ENCODE results near the gene FOXA2. TPM values are rescaled to one million over a fixed set of nuclear protein-coding genes. Genes with fewer than 3 reads are reported as not detected.

FOXA2 gene
- total and polyA plus RNA-seq, 2 of the 13 experiments (the other 11 are each of a cell fraction or from before 2014, with no cell fraction given), result 8.8 to 12.2 TPM

- TF ChIP-seq ZFP91 (CRISPR knock-in tag; IDR thresholded peaks at IDR 0.05; ENCODE audit: borderline replicate concordance) (peak; percentile 95), RNF2 (conservative IDR thresholded peaks at IDR 0.05; ENCODE audit: low read depth) (peak; percentile 91; the same call in 1 of the 2 replicates), CBFB (CRISPR knock-in tag; IDR thresholded peaks at IDR 0.05) (peak; percentile 62; the same call in 1 of the 2 replicates), BATF2 (CRISPR knock-in tag; IDR thresholded peaks at IDR 0.05) (peak; percentile 96; the same call in 1 of the 2 replicates), NCOR1 (IDR thresholded peaks at IDR 0.05; ENCODE audit: borderline replicate concordance, low read length) (peak; percentile 90; the same call in 1 of the 2 replicates), ZBTB39 (CRISPR knock-in tag; IDR thresholded peaks at IDR 0.05) (peak; percentile 97), POLR2AphosphoS5 (IDR thresholded peaks at IDR 0.05; ENCODE audit: low read depth, low read length) (peak; percentile 42; the same call in 1 of the 2 replicates), MYNN (CRISPR knock-in tag; IDR thresholded peaks at IDR 0.05; ENCODE audit: low read depth) (no peak), SP1 (IDR thresholded peaks at IDR 0.05) (no peak), SP1 (CRISPR knock-in tag; IDR thresholded peaks at IDR 0.05) (peak; percentile 73), TAF15 (IDR thresholded peaks at IDR 0.05; ENCODE audit: low read depth, low read length, poor library complexity, severe bottlenecking) (no peak), MBD4 (IDR thresholded peaks at IDR 0.05; ENCODE audit: borderline replicate concordance, low read length) (peak; percentile 94; the same call in 1 of the 2 replicates), ZNF589 (CRISPR knock-in tag; conservative IDR thresholded peaks at IDR 0.05) (peak; percentile 94; the same call in 1 of the 2 replicates), HNRNPH1 (optimal IDR thresholded peaks at IDR 0.05; ENCODE audit: low read depth, low read length) (no peak), MNT (IDR thresholded peaks at IDR 0.05) (peak; percentile 55; the same call in 1 of the 2 replicates), ZSCAN22 (CRISPR knock-in tag; IDR thresholded peaks at IDR 0.05) (peak; percentile 90), ZNF224 (CRISPR knock-in tag; IDR thresholded peaks at IDR 0.05) (peak; percentile 88), KMT2A (CRISPR knock-in tag; IDR thresholded peaks at IDR 0.05) (peak; percentile 85), NFYB (CRISPR knock-in tag; IDR thresholded peaks at IDR 0.05) (0 out of 2 replicates have a peak, but pooled peaks have one; percentile 5), ZNF772 (CRISPR knock-in tag; IDR thresholded peaks at IDR 0.05) (peak; percentile 97), ZIK1 (CRISPR knock-in tag; IDR thresholded peaks at IDR 0.05; ENCODE audit: borderline replicate concordance, low read depth) (peak; percentile 96), RFXAP (CRISPR knock-in tag; IDR thresholded peaks at IDR 0.05; ENCODE audit: borderline replicate concordance) (peak; percentile 93)
Observed at GRCh38 chr20:22533823-22534751, 50.3 kb downstream of the FOXA2 start (continued).
